HEK293 (cell line): ENCODE measurements around the gene CDADC1.

ENCODE experiments used
- CTCF ChIP-seq: fragments of 450-650 bp; formaldehyde crosslinking; IDR thresholded peaks from 2 replicates; pipeline ENCODE4 v1.5.1; 2016; ENCODE audit warnings: missing biosample characterization, missing genetic modification characterization
- SCRT1 ChIP-seq: fragments of 450-650 bp; formaldehyde crosslinking; IDR thresholded peaks from 2 replicates; pipeline ENCODE4 v1.5.1; 2016; ENCODE audit warnings: missing biosample characterization, missing genetic modification characterization, borderline replicate concordance
- ZNF274 ChIP-seq, 2 experiments: fragments of 200-500 bp in 1 of 2; fragments of 450-650 bp in 1 of 2; sonication (Bioruptor generic) in 1 of 2; formaldehyde crosslinking in 1 of 2; IDR thresholded peaks; 2 replicates each; pipeline versions ENCODE4 v1.5.1 to v1.6.1; 2014 to 2016; ENCODE audit warnings: borderline replicate concordance in 1 of 2, inconsistent platforms in 1 of 2, low read length in 1 of 2, missing biosample characterization in 1 of 2, missing genetic modification characterization in 1 of 2

DNA sequence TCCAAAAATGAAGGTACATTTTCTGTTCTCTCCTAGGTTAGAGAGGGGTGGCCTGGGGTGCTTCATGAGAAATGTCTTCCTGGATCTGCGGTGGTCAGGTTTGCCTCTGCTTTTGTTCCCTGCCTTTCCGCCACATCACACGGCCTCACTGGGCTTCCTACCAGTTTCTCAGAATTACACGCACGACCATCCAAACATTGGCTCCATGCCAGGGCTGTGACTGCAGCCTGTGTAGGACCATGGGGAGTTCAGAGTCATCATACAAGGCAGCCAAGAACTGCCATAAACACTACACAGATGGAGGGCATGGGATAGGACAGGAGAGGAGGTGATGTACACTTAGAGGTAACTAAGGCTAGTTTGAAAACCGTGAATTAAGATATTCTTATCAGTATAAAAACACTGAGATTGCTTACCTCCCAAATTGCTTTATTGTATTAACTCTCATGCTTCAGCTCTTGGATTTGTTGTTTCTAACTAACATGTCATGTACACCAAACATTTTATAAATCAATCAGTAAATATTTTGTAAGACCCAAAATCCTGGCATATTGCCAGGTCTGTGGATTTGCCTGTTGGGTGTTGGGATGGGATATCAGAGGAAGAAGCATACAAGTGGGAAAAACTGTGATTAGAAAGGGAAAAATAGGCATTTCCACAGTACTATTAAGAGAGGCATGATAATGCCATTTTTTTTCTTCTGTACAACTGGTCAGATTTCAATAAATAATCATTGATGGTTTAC, 45.2 kb downstream of the CDADC1 start:
- TF ChIP-seq CTCF (tag by site-specific recombination) (no peak), ZNF274 (IDR thresholded peaks at IDR 0.05; ENCODE audit: low read length) (no peak), ZNF274 (tag by site-specific recombination; IDR thresholded peaks at IDR 0.05; ENCODE audit: borderline replicate concordance) (no peak), SCRT1 (no peak)
